Uterus (tissue), 4 donors: Measurements from ENCODE around the gene DTNBP1. TPM values are rescaled to one million over a fixed set of nuclear protein-coding genes. Genes with fewer than 3 reads are reported as not detected.

ENCODE experiments used
- DNase-seq, 2 donors: peaks; one replicate each; pipeline ENCODE4 v3.0.0-alpha.2; 2019 to 2020
- H3K27ac ChIP-seq, 2 donors: fragments of 200-600 bp; sonication (generic); 1 replicate in 1 of 2; 2 replicates in 1 of 2; pipeline ENCODE4 v1.5.1; 2016 to 2018
- H3K27me3 ChIP-seq, 2 donors: fragments of 200-600 bp; sonication (generic); one replicate each; pipeline ENCODE4 v1.5.1; 2018 to 2019; ENCODE audit warnings: control low read depth in 1 of 2
- H3K36me3 ChIP-seq, 2 donors: fragments of 200-600 bp; sonication (generic); one replicate each; pipeline ENCODE4 v1.5.1; 2019; ENCODE audit warnings: control low read depth in 1 of 2
- H3K4me1 ChIP-seq, 2 donors: fragments of 200-600 bp; sonication (generic); one replicate each; pipeline ENCODE4 v1.5.1; 2018 to 2019; ENCODE audit warnings: control low read depth in 1 of 2
- H3K4me3 ChIP-seq, 2 donors: fragments of 200-600 bp; sonication (generic); 1 replicate in 1 of 2; 2 replicates in 1 of 2; pipeline ENCODE4 v1.5.1; 2018 to 2019; ENCODE audit warnings: mild to moderate bottlenecking in 1 of 2
- H3K9me3 ChIP-seq, 2 donors: fragments of 200-600 bp; sonication (generic); one replicate each; pipeline ENCODE4 v1.5.1; 2019; ENCODE audit warnings: control low read depth in 1 of 2
- CTCF ChIP-seq, 4 experiments: fragments of 200-600 bp in 2 of 4; fragments of 450-650 bp in 2 of 4; sonication (generic) in 2 of 4; IDR thresholded peaks; one replicate each; pipeline ENCODE4 v1.5.1; 2016 to 2019; ENCODE audit warnings: antibody characterized with exemption in 4 of 4, mild to moderate bottlenecking in 2 of 4, moderate library complexity in 1 of 4
- POLR2A ChIP-seq, 2 donors: fragments of 450-650 bp; IDR thresholded peaks; one replicate each; pipeline ENCODE4 v1.6.1; 2016; ENCODE audit warnings: antibody characterized with exemption in 2 of 2, mild to moderate bottlenecking in 1 of 2, moderate library complexity in 1 of 2
- intact Hi-C: fragments of 100-400 bp; cut with DNase I; formaldehyde crosslinking; loops from one replicate; pipeline ENCODE4 v1.15.1; 2023; ENCODE audit warnings: low total_unique reads
- total RNA-seq, 4 donors: library from RNA; depleted of rRNA in 3 of 4; stranded (reverse); fragments of >200 nt in 3 of 4; gene quantifications; one replicate each; pipeline versions ENCODE4 v1.1.0 to v1.2.4, GENCODE V29; 2014 to 2023
- donor health status: DM: yes; HTN: yes; CAD: no.

Gene DTNBP1
- total RNA-seq, 4 donors from 2014 or later = 1.8 to 19.8 (median 9.0) TPM; not detected in 1

- H3K4me1 ChIP-seq = peaks cover 0 to 10% of the 10 kb centered on the region in 2 donors
- intact Hi-C loops = no loop called here
- H3K9me3 ChIP-seq = no peaks in the 10 kb centered on the region
- peak overlapping the region; percentile 67 to 84 for H3K27ac ChIP-seq
- no peaks in the 10 kb centered on the region for H3K36me3 ChIP-seq
- peak overlapping the region; percentile 8 to 28 for H3K4me3 ChIP-seq
- peak; percentile 76 to 78 for DNase-seq
- H3K27me3 ChIP-seq = no peaks in the 10 kb centered on the region
- TF ChIP-seq POLR2A (IDR thresholded peaks at IDR 0.05) (no peak), CTCF (IDR thresholded peaks at IDR 0.05) (peak in 1 of 4 experiments; percentile 2)
Measured at GRCh38 chr6:15504581-15505350, 158.1 kb downstream of the DTNBP1 start.

- Histone ChIP-seq H3K36me3 (no peaks in the 10 kb centered on the region), H3K27ac (peak overlapping the region; percentile 67 to 84), H3K9me3 (no peaks in the 10 kb centered on the region), H3K27me3 (no peaks in the 10 kb centered on the region), H3K4me3 (peak overlapping the region in 1 of 2 donors; percentile 8), H3K4me1 (peaks cover 0 to 10% of the 10 kb centered on the region in 2 donors)
- TF ChIP-seq CTCF (IDR thresholded peaks at IDR 0.05) (peak in 2 of 4 experiments; percentile 9 to 21), POLR2A (IDR thresholded peaks at IDR 0.05) (no peak)
- intact Hi-C loops = no loop called here
- DNase-seq = peak; percentile 42 to 55
Measured at GRCh38 chr6:15504040-15504495, 158.8 kb downstream of the DTNBP1 start.

- Histone ChIP-seq H3K4me3 (no peak overlapping the region), H3K27me3 (no peaks in the 10 kb centered on the region), H3K9me3 (no peaks in the 10 kb centered on the region), H3K36me3 (no peaks in the 10 kb centered on the region), H3K27ac (peak overlapping the region in 1 of 2 donors; percentile 84), H3K4me1 (peaks cover 0 to 10% of the 10 kb centered on the region in 2 donors)
- no peak for TF ChIP-seq POLR2A (IDR thresholded peaks at IDR 0.05)
- TF ChIP-seq CTCF (IDR thresholded peaks at IDR 0.05) = no peak
- DNase-seq = no peak
- intact Hi-C loops = no loop called here
Measured at GRCh38 chr6:15503346-15503680, 159.5 kb downstream of the DTNBP1 start.

GRCh38 chr6:15502446-15503345 lies 160.1 kb downstream of the DTNBP1 start:
- intact Hi-C loops = no loop called here
- no peaks in the 10 kb centered on the region for H3K27me3 ChIP-seq
- DNase-seq = no peak
- peak overlapping the region in 1 of 2 donors; percentile 23 for H3K27ac ChIP-seq
- H3K36me3 ChIP-seq = no peaks in the 10 kb centered on the region
- TF ChIP-seq CTCF (IDR thresholded peaks at IDR 0.05) = no peak
- no peak for TF ChIP-seq POLR2A (IDR thresholded peaks at IDR 0.05)
- no peaks in the 10 kb centered on the region for H3K9me3 ChIP-seq
- peaks cover 0 to 10% of the 10 kb centered on the region in 2 donors for H3K4me1 ChIP-seq
- H3K4me3 ChIP-seq = no peak overlapping the region
